ENCODE results near the gene CBX2.

CBX2 gene

GRCh38 chr17:79793924-79794304 is 16.0 kb downstream of the CBX2 start:
- Histone ChIP-seq H3K4me2 (ENCODE audit: low read length) (no peak overlapping the region), H3K9ac (ENCODE audit: low read length) (no peak overlapping the region), H2AFZ (ENCODE audit: low read depth, low read length) (no peak overlapping the region), H3K27ac (ENCODE audit: low read length) (no peak overlapping the region), H3K9me3 (ENCODE audit: insufficient read depth, low read length) (no peaks in the 10 kb centered on the region), H3K4me3 (ENCODE audit: low read length) (no peak overlapping the region), H3K36me3 (replicated peaks; ENCODE audit: low read depth, low read length) (peaks cover 23% of the 10 kb centered on the region), H4K20me1 (ENCODE audit: insufficient read depth, low read length) (peaks cover 6% of the 10 kb centered on the region; the same call in 1 of the 2 replicates), H3K4me1 (ENCODE audit: low read length) (peaks cover 11% of the 10 kb centered on the region; the same call in 1 of the 2 replicates), H3K27me3 (ENCODE audit: low read depth, low read length) (no peaks in the 10 kb centered on the region), H3K79me2 (ENCODE audit: low read length) (peaks cover 21% of the 10 kb centered on the region)
- TF ChIP-seq CTCF (IDR thresholded peaks at IDR 0.05; ENCODE audit: low read depth, low read length) (no peak), EZH2phosphoT487 (IDR thresholded peaks at IDR 0.05; ENCODE audit: low read depth) (no peak)

GRCh38 chr17:79794659-79795511 is 16.9 kb downstream of the CBX2 start:
- H4K20me1 ChIP-seq (ENCODE audit: insufficient read depth, low read length) = peaks cover 6% of the 10 kb centered on the region; the same call in 1 of the 2 replicates
- TF ChIP-seq EZH2phosphoT487 (IDR thresholded peaks at IDR 0.05; ENCODE audit: low read depth) (no peak), CTCF (IDR thresholded peaks at IDR 0.05; ENCODE audit: low read depth, low read length) (no peak)
- H3K9ac ChIP-seq (ENCODE audit: low read length) = no peak overlapping the region
- H3K4me3 ChIP-seq (ENCODE audit: low read length) = no peak overlapping the region
- no peaks in the 10 kb centered on the region for H3K9me3 ChIP-seq (ENCODE audit: insufficient read depth, low read length)
- H3K79me2 ChIP-seq (ENCODE audit: low read length) = peaks cover 21% of the 10 kb centered on the region
- H3K4me2 ChIP-seq (ENCODE audit: low read length) = no peak overlapping the region
- H3K27ac ChIP-seq (ENCODE audit: low read length) = no peak overlapping the region
- H3K27me3 ChIP-seq (ENCODE audit: low read depth, low read length) = peaks cover 6% of the 10 kb centered on the region; the same call in 1 of the 2 replicates
- H3K36me3 ChIP-seq (replicated peaks; ENCODE audit: low read depth, low read length) = peaks cover 23% of the 10 kb centered on the region
- peaks cover 18% of the 10 kb centered on the region; the same call in 1 of the 2 replicates for H3K4me1 ChIP-seq (ENCODE audit: low read length)
- H2AFZ ChIP-seq (ENCODE audit: low read depth, low read length) = no peak overlapping the region

DNA sequence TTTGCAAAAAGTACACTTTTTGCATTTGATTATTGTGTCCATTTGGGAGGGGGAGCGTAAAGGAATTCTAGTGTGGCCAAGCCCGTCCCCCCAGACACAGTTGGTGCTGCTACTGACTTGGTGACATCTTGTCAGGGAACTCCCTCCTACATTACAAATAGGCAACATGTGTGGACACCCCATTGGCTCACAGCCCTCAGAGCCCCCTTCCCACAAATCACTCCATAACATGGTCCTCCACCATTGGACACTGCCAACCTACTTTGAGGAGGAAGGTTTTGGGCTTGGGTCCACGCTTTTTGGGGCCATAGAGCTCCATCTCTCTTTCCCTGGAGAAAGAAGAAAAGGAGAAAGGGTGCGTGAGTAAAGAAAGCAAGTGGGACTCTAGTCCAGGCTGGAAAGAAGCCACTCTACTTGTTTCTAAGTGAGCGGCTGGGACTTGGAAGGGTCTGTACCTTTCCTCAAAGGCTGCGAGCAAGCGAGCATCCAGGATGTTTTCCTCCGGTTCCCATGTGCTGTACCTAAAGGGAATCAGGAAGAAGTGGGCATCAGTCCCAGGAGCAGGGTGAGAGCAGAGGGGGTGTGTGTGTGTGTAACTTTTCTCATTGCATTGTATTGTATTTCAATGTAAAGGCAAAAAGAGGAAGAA is 18.0 kb downstream of the CBX2 start:
- Histone ChIP-seq H3K27ac (ENCODE audit: low read length) (peak overlapping the region; percentile 66), H3K79me2 (ENCODE audit: low read length) (peaks cover 21% of the 10 kb centered on the region), H3K27me3 (ENCODE audit: low read depth, low read length) (peaks cover 8% of the 10 kb centered on the region; the same call in 1 of the 2 replicates), H3K4me3 (ENCODE audit: low read length) (peak overlapping the region; percentile 83), H3K4me1 (ENCODE audit: low read length) (peaks cover 21% of the 10 kb centered on the region; the same call in 1 of the 2 replicates), H4K20me1 (ENCODE audit: insufficient read depth, low read length) (peaks cover 6% of the 10 kb centered on the region; the same call in 1 of the 2 replicates), H3K9ac (ENCODE audit: low read length) (peak overlapping the region; percentile 74), H3K4me2 (ENCODE audit: low read length) (peak overlapping the region; percentile 95), H3K9me3 (ENCODE audit: insufficient read depth, low read length) (no peaks in the 10 kb centered on the region), H2AFZ (ENCODE audit: low read depth, low read length) (no peak overlapping the region), H3K36me3 (replicated peaks; ENCODE audit: low read depth, low read length) (peaks cover 23% of the 10 kb centered on the region)
- TF ChIP-seq EZH2phosphoT487 (IDR thresholded peaks at IDR 0.05; ENCODE audit: low read depth) (no peak), CTCF (IDR thresholded peaks at IDR 0.05; ENCODE audit: low read depth, low read length) (no peak)

- Histone ChIP-seq H3K36me3 (replicated peaks; ENCODE audit: low read depth, low read length) (peaks cover 23% of the 10 kb centered on the region), H3K9me3 (ENCODE audit: insufficient read depth, low read length) (no peaks in the 10 kb centered on the region), H3K27ac (ENCODE audit: low read length) (peak overlapping the region; percentile 66), H3K4me2 (ENCODE audit: low read length) (peak overlapping the region; percentile 95), H3K79me2 (ENCODE audit: low read length) (peaks cover 21% of the 10 kb centered on the region), H3K4me3 (ENCODE audit: low read length) (peak overlapping the region; percentile 83), H3K27me3 (ENCODE audit: low read depth, low read length) (peaks cover 8% of the 10 kb centered on the region; the same call in 1 of the 2 replicates), H4K20me1 (ENCODE audit: insufficient read depth, low read length) (peaks cover 6% of the 10 kb centered on the region; the same call in 1 of the 2 replicates), H3K9ac (ENCODE audit: low read length) (peak overlapping the region; percentile 74), H2AFZ (ENCODE audit: low read depth, low read length) (no peak overlapping the region), H3K4me1 (ENCODE audit: low read length) (peaks cover 21% of the 10 kb centered on the region; the same call in 1 of the 2 replicates)
- TF ChIP-seq CTCF (IDR thresholded peaks at IDR 0.05; ENCODE audit: low read depth, low read length) (no peak), EZH2phosphoT487 (IDR thresholded peaks at IDR 0.05; ENCODE audit: low read depth) (no peak)
Observed at GRCh38 chr17:79796444-79796762, 18.5 kb downstream of the CBX2 start.

Data from OCI-LY3 (cell line).